Superior temporal gyrus (tissue), 1 donor: Measurements from ENCODE around the gene GNG7.

Experiments used
- DNase-seq: peaks from one replicate; pipeline ENCODE4 v3.0.0-alpha.2; 2016; ENCODE audit errors: extremely low spot score

The GNG7 gene

DNA sequence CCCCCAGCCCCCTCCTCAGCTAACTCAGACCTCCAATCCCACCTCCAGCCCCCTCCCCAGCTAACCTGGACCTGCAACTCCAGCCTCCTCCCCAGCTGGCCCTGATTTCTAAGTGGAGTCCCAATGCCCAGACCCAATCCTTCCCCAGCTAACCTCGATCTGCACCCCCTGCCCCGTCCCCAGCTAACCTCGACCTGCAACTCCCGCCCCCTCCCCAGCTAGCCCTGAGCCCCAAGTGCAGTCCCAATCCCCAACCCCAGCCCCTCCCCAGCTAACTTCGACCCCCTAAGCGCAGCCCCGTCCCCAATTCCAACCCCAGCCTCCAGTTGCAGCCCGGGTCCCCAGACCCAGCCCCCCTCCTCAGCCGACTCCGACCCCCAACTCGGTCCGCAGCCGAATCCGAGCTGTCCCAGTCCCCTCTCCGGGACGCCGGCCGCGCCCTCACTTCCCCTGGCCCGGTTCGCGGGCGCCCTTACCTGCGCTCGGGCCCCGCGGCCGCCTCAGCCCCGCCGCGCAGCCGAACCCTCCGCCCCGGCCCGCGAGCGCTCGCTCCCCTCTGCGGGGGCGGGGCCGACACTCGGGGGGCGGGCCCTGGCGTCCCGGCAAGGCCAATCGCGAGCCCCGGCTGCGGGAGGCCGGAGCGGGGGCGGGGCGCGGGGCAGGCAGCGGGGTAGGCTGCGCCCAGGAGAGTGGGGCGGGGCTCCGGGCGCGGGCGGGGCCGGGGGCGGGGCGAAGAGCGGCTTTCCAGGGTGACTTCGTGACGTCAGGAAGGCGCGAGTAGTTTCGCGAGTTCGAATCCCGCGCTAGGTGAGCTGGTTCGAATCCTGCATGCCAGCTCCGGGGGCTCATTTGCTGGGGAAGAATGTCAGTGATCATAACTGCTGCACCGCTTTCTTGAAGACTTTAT is at the start of gene GNG7:
Gene GNG7, minus strand, starts transcription at position 525 of the 907 bp plus-strand sequence. CDS start 182,006 bp downstream, outside the sequence.
- peak; percentile 87 for DNase-seq

DNA sequence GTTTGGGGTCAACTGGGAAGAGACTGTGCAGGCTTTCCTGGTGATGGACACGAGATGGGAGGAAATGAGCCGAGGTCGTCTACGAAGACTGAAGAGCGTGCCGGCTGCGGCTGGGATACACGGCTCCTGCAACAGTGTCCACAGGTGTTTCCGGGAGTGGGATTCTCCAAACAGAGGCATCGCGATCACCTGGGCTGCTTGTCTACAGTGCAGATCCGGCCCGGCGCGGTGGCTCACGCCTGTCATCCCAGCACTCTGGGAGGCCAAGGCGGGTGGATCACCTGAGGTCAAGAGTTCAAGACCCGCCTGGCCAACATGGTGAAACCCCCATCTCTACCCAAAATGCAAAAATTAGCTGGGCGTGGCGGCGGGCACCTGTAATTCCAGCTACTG is 48.9 kb upstream of the GNG7 start:
- no peak for DNase-seq

DNA sequence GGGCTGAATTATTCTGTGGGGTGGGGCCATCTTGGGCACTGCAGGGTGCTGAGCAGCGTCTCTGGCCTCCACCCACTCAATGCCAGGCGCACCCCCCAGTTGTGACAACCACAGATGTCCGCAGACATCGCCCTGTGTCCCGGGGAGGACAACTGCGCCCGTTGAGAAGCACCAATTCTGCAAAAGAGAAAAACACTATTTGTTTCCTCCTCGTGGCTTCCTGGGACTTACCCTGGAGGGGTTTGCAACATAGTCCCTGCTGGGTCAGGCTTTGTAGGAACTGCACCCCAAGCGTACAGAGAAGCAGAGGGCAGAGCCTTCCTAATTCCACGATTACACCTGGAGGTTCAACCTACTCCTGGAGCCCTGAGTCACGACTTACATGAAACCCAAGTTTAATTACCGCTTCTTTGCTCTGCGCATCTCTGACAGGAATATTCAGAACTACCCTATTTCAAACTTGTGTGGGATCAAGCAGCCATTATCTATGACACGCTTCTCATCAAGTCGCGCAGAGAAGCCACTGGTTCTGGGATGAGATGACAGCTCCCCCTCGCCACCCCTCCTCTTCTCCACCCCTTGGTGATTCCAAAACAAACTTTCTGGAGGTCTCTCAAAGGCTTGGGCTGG is 48.4 kb upstream of the GNG7 start:
- no peak for DNase-seq

DNA sequence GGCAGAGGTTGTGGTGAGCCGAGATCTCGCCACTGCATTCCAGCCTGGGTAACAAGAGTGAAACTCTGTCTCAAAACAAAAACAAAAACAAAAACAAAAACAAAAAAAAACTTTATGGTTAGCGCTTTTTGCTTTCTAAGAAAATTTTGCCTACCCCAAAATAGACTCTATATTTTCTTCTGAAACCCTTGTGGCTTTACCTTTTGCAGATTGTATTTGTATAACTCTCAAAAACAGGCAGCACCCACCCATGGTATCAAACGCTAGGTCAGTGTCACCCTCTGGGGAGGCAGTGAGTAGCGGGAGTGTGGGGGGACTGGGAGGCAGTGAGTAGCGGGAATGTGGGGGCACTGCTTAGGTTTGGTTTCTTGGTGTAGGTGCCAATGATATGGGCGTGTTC is 44.9 kb upstream of the GNG7 start:
- DNase-seq = no peak

DNA sequence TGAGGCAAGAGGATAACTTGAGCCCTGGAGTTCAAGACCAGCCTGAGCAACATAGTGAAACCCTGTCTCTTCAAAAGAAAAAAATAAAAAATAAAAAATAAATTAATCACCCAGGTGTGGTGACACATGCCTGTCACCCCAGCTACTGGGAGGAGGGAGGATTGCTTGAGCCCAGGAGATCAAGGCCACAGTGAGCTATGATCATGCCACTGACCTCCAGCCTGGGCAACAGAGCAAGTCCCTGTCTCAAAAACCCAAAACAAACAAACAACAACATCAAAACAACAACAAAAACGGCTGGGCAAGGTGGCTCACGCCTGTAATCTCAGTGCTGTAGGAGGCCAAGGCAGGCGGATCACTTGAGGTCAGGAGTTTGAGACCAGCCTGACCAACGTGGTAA is 41.6 kb upstream of the GNG7 start:
- DNase-seq = no peak

DNA sequence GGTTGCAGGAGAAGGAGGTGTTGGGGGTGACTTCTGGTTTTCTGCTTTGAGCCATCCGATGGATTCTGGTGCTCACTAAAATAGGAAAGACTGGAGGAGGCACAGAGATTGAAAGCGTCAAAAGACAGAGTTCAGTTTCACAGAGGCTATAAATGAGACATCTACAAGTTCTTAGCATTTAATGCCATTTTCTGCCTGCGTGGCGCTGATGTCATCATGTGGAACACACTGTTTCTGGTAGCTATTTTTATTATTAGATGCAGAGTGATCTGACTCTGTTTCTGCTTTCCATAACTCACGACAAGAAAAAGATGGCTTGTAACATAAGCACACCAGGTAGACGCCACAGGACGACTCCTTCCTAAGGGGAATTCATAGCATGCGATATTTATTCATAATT is 40.6 kb upstream of the GNG7 start:
- peak; percentile 68 for DNase-seq

DNA sequence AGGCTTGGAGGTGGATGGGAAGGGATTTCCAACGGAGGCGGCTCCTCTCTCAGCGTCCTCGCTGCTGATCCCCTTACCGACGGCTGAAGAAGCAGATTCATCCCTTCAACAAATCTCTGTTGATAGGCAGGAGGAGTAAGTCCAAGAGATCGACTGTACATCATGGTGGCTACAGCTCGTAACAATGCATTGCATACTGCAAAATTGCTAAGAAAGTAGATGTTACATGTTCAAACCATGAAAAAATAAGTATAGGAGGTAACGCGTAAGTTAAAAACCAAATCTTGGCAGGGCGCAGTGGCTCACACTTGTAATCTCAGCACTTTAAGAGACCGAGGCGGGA is 37.8 kb upstream of the GNG7 start:
- no peak for DNase-seq

DNA sequence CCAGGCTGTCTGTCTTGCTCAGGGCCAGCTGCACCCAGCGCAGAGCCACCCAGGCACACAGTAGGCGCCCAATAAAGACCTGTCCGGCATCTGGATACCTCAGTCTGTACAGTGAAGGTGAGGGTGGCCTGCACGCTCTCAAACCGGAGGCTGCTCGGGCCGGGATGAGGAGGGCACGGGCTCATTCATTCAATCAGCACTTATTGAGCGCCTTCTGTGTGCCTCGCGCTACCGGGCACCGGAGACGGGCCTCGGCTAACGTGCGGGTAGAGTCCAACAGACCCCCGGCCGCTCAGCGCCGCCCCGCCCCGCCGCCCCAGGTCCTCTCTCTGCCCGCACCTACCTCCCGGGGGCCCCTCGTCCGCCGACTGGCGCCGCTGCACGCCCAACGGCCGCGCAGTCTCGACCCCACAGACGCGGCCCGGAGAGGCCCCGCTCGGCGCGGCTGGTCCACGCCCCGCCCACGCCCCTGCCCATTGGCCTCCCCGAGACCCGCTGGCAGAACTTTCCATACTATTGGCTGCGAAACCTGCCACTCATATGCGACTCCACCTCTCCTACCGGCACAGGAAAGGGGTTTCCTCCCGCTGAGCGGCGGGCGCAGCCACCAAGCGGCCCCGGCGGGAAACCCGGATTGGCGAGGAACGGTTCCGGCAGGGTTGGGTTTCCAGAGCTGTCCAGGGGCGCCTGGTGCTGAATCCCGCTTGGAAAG is 37.3 kb upstream of the GNG7 start, which contains the start of gene SLC39A3:
Gene SLC39A3, minus strand, starts transcription at position 416 of the 712 bp plus-strand sequence. CDS start 2,760 bp downstream, outside the sequence.
- peak; percentile 98 for DNase-seq

DNA sequence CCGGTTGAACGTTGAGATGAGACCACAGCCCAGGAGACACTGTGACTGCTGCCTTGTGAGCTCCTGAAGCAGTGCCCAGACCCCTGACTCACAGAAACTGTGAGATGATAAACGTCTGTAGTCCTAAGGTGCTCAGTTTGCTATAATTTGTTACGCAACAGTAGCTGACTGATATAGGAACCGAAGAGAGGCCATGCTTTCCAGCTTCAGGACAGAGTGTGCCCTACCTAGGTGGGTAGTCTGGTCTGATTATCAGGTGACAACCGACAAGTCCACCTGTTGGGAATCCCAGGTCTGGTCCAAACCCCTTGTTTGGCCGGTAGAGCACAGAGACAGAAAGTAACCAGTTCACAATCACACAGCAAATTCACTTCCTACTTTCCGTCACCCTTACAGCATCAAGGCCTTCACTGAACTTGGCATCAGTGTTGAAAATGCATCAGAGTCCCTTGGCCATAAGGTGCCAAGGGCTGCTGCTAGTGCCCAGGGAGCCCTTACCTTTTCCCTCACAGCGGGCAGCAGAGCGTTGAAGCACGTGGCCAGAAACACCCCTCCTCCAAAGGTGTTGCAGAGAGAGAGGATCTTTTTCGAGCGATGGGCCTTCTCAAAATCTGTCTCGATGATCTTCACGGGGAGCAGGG is 34.2 kb upstream of the GNG7 start:
- DNase-seq = no peak

DNA sequence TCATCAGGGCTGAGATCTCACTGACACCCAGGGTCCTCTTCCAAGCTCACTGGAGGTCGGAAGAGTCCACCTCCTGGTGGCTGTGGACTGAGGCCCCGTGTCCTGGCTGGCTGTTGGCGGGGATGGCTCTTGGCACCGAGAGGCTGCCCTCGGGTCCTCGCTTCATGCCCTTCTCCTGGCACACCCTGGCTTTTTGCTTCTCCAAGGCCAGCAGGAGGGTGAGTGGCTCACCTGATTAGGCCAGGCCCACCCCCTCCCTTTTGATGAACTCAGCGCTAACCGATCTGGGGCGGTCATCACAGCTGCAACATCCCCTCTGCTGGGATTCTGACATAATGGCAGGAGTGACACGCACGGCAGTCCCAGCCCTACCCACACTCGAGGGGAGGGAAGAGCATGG is 32.9 kb upstream of the GNG7 start:
- DNase-seq = no peak

DNA sequence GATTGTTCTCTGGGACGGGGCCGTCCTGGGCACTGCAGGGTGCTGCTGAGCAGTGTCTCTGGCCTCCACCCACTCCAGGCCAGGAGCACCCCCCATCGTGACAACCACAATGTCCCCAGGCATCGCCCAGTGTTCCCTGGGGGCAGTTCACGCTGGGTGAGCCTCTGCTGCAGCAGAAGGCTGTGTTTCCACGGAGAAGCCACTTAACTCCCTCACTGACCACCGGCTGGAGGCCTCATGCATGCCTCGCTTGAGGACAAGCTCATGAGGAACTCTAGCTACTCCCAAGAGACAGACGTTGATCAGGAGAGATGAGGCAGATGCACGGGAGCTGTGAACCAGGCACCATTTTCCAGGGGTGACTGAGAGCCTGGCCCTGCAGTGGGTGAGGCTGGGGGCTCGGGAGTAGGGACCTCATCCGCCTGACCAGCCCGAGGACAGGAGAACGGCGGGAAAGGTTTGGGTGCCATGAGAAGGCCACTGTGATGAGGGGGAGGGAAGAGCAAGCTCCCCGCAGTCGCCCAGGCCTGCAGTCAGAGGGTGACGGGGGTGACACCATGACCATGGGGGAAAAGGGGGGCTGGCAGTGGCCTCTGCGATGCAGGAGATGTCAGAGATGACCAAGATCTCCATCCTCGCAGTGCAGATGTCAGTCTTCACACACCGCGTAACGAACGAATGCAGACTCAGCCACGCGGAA is 32.2 kb upstream of the GNG7 start:
- DNase-seq = no peak

DNA sequence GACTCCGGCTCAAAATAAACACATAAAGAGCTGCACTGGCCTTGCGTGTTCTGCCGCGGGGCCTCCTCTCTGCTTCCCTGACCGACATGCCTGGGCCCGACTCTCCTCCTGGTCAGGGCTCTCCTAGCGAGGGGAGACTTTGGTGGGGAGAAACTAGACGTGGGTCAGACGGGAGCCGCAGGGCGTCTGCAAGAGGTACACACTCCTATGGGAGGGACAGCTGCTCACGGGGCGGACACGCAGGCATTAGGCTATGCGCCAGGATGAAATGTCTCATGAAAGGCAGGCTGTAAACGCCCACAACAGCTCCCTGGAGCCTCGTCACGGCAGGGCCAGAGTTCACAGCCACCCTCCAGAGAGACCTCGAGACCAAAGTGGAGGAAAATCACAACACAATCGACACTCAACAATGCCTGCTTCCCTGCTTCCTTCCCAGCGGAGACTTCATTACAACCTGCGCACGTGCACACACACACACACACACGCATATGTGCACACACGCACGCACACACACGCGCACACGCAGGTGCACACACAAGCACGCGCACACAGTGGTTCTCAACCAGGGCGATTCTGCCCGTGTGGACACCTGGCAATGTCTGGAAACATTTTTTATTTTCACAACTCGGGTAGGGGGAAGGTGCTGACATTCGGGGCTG is 31.6 kb upstream of the GNG7 start:
- no peak for DNase-seq

DNA sequence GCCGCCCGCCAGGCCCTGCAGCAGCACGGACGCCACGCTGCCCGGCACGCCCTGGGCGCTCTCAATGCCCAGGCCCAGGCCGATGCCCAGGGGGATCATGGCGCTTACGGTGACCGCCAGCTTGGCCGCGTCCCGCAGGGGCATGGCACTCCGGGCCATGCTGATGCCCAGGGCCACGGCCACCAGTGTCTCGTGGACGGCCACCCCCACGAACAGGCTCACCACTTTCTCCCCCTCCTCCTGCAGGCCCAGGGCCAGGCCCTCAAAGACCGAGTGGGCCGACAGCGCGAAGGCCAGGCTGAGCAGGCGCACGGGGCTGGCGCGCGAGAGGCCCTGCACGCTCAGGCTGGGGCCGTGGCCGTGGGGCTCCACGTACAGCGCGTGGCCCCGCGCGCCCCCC is 30.4 kb upstream of the GNG7 start:
- DNase-seq = no peak

DNA sequence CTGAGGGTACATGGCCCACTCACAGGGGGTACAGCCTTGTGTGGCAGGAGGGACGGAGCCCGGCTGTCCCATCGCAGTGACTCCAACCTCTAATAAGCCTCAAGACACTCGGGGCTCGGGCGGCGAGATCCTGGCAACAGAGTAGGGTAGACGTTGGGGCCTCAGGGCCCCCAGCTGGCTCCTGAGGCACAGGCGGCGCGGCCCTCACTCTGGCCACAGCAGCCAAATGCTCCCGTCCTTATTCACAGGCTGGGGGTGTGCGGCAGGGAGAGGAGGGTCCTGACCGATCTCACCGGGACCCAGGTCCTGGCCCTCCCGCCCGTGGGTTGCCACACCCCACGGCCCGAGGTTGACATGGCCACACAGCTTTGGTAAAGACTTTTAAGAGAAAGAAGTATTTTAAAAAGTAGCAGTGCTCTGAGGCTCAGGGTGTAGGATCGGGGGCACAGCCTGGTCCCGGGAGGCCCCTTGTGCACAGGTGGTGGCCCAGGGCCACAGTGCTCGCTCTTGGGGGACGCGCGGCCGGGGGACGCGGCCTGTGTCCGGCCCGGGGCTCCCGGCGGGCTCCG is 29.7 kb upstream of the GNG7 start:
- no peak for DNase-seq

DNA sequence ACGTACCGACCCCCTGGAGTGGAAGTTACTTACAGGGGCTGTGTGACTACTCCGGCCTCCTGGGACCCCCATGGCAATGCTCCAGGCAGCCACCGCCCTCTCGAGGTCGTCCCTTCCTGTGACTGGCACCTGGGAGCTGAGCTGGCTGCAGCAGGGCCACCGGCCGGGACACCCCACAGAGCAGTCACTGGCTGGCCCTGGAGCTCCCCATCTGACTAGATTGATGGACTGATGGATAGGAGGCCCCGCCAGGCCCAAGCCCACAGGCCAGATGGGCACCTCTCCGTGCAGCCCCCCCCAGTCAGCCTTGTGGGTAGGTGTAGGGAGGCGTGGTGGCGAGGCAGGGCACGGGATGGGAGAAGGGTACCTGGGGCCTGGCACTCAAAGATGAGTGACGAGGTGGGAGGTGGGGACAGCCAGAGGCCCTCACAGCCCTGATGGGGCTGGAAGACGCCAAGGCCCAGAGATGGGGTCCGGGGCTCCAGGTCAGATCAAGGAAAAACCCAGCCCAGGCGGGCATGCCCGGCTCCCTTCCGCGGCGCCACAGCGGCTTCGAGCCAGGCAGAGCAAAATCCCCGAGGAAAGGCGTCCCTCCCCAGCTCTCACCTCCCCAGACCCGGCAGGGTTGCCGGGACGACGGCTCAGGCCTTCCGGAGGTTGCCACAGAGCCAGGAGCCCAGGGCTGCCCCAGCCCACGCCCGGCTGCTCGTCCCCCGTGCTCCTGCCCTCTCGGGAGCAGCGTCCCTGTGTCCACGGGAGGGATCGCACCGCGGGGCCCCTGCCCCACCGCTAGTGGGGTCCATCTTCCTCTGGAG is 28.9 kb upstream of the GNG7 start:
- DNase-seq = no peak

DNA sequence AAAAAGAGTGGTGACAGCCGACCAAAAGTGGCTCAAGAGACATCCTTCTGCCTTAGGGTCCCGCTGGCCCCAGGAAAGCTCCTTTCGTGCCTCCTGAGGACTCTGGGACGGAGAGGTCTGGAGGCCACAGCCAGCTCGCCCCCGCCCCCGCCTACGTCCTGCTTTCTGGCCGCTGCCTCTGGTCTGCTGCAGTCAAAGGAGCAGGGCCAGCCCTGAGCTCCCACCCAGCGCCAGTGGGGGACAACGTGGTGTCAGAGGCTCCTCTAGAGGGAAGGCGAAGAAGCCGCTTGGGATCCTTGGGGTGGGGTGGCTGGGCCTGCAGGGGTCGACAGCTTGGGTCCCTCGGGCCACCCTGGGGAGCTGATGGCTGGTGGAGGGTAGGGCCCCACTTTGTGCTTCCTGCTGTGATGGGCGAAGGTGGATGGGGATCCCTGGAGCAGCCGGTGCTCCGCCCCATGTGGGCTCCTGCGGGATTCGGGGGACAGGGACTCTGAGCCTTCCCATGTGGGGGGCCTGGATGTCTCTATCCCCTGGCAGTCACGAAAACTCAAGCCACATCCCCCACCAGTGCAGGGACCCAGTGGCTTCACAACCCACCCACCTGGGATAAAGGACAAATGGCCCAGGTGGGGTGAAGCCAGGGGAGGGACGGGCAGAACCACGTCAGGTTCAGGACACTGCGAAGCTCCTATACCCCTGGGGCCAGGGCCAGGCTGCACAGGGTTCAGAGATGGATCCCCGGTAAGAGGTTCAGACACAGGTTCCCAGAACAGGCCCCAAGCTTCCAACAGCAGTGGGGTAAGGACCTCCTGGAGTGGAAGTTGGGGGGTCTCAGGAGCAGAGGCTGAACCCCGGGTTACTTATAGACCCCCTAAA is 27.7 kb upstream of the GNG7 start:
- no peak for DNase-seq

DNA sequence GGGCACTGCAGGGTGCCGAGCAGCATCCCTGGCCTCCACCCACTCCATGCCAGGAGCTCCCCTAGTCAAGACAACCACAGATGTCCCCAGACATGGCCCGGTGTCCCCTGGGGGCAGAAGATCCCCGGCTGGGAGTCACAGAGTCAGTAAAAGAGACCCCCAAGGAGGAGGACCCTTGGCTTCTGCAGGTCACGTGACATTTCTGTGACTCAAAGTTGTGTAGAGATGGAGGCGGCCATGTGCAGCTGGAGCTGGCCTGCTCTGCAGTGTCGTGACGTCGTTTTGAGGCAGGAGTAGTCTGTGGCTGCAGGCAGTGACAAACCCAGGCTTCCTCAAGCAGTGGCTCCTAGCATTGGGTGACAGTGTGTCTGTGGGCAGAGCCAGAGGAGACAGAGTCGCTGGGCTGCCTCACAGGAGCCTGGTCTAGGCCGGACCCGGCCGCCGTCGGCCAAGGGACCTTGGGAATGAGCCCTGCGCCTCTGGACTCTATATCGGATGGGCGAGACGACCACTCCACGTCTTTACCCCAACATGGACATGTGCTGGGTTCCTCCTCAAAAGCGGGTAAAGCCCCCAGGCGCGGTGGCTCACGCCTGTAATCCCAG is 26.4 kb upstream of the GNG7 start:
- DNase-seq = no peak

DNA sequence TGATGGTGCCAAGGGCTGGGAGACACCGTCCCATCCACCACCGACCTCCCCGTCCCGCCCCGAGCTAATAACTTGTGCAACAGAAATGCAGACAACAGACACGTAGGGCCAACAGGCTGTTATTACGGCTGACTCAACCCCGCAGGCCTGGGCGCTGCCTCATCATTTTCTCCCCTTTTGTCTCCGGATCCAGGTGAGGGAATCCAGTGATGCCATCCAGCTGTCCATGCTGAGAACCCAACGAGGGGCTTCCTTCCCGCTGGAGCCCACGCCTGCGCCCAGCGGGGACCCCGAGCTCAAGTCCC is 25.1 kb upstream of the GNG7 start:
- DNase-seq = no peak
